Hepatocyte (in vitro differentiated cells): Measurements from ENCODE around the gene GIPC3.

Experiments used
- EZH2 ChIP-seq: fragments of 200-600 bp; sonication (generic); IDR thresholded peaks from 2 replicates; pipeline ENCODE4 v1.6.1; 2016; ENCODE audit warnings: antibody characterized with exemption, mild to moderate bottlenecking, borderline replicate concordance
- TF ChIP-seq, protein P1 (sequence below): fragments of 200-600 bp; sonication (generic); IDR thresholded peaks from 2 replicates; pipeline ENCODE4 v1.5.1; 2016; ENCODE audit warnings: antibody characterized with exemption, mild to moderate bottlenecking; ENCODE audit not compliant: poor library complexity

DNA sequence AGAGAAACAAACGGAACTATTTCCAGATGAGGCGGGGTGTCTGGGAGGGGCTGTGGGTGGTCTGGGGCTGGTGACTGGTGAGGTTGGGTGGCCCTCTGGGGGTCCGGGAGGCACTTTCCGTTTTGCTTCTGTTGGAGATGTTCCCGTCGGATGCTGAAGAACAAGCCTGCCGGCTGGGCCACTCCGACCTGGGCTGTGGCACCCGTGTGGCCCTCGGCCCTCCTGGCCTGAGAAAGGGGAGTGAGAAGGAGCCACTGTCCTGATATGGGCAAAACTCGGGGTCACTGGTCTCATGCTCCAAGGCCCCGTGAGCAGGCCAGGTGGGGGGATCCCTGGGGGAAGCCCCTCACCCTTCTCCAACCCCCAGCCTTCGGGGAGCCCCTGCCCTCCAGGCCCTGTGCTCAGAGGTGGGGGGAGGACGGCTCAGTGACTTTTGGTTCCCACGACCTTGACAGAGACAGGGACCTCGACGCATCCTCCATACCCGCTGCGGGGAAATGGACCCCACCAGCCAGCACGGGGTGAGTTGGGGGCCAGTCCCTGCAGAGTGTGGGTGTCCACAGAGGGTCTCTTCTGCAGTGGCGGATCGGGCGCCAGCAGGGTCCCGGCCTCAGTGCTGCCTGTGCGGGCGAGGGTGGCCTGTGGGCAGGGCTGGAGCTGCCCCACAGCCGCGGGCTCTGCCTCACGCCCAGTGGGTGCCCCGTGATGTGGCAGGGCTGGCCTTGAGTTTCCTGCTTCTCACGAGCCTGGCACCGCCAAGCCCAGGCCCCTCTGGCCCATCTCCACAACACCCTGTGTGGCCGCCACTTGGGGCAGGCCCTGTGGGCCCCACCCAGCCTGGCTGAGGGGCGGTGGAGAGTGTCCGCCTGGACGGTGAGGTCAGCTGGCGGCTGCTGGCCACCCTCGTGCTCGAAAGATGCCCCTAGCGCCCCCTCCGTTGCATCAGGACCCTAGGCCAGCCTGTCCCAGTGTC is 25.8 kb downstream of the GIPC3 start:
- TF ChIP-seq, protein P1, sequence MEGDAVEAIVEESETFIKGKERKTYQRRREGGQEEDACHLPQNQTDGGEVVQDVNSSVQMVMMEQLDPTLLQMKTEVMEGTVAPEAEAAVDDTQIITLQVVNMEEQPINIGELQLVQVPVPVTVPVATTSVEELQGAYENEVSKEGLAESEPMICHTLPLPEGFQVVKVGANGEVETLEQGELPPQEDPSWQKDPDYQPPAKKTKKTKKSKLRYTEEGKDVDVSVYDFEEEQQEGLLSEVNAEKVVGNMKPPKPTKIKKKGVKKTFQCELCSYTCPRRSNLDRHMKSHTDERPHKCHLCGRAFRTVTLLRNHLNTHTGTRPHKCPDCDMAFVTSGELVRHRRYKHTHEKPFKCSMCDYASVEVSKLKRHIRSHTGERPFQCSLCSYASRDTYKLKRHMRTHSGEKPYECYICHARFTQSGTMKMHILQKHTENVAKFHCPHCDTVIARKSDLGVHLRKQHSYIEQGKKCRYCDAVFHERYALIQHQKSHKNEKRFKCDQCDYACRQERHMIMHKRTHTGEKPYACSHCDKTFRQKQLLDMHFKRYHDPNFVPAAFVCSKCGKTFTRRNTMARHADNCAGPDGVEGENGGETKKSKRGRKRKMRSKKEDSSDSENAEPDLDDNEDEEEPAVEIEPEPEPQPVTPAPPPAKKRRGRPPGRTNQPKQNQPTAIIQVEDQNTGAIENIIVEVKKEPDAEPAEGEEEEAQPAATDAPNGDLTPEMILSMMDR: no peak
- no peak for TF ChIP-seq EZH2
